LNCaP clone FGC (cell line): ENCODE results near the gene IL16.

ENCODE experiments used
- DNase-seq: peaks from one replicate; pipeline ENCODE4 v3.0.0-alpha.2; 2011; ENCODE audit warnings: low read depth
- H3K4me3 ChIP-seq: 2 replicates; pipeline ENCODE4 v1.5.1; 2011; ENCODE audit warnings: mild to moderate bottlenecking, low read depth, low read length, control low read depth
- TF ChIP-seq, protein P1 (sequence below): IDR thresholded peaks from 2 replicates; pipeline ENCODE4 v1.5.1; 2012; ENCODE audit warnings: mild to moderate bottlenecking; ENCODE audit not compliant: control insufficient read depth, insufficient read depth; ENCODE audit errors: extremely low read depth

The IL16 gene

DNA sequence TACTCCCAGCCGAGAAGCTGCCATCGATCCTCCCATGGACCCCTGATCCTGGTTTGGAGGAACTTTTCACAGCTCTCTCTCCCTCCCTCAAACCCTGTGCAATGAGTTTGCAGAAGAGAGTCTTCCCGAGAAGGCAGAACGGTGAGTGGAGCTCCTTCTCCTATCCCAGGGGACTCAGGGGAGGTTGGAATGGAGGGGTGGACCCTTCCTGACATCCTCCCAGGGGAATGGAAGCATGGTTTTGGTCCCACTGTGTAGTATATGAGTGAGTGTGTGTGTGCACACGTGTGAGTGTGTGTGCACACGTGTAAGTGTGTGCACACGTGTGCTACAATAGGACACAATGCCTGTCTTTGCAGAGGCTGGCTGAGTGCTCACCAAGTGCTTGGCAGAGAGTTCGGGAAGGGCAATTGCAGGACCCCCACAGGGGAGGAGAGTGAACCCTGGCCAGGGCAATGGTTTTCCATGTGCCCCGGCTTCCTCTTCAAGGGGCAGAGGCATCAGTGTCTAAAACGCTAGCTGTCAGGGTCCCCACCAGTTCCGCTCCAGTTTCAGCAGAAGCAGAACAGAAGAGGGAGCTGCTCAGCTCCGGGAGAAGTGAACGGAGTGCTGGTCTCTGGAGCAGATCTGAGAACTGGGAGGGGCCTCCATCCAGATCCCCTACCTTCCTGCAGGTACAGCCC, 13.8 kb upstream of the IL16 start:
- TF ChIP-seq, protein P1, sequence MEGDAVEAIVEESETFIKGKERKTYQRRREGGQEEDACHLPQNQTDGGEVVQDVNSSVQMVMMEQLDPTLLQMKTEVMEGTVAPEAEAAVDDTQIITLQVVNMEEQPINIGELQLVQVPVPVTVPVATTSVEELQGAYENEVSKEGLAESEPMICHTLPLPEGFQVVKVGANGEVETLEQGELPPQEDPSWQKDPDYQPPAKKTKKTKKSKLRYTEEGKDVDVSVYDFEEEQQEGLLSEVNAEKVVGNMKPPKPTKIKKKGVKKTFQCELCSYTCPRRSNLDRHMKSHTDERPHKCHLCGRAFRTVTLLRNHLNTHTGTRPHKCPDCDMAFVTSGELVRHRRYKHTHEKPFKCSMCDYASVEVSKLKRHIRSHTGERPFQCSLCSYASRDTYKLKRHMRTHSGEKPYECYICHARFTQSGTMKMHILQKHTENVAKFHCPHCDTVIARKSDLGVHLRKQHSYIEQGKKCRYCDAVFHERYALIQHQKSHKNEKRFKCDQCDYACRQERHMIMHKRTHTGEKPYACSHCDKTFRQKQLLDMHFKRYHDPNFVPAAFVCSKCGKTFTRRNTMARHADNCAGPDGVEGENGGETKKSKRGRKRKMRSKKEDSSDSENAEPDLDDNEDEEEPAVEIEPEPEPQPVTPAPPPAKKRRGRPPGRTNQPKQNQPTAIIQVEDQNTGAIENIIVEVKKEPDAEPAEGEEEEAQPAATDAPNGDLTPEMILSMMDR, result no peak
- H3K4me3 ChIP-seq, result no peak overlapping the region
- DNase-seq, result no peak

DNA sequence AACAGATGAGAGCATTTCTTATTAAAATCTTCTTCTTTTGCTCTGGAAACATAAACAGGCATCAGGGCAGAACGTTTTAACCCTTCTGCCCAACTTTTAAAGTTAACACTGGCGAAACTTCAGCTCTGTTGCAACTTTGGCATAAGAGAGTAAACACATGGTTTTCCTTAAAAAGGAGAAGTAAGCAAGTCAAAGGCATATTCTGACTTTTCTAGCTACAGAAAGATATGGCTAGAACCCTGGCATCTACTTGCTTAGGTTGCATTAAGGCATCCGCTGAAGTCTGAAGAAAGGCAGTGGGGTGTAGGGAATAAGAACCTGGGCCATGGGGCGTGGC, 13.3 kb upstream of the IL16 start:
- no peak overlapping the region for H3K4me3 ChIP-seq
- DNase-seq, result no peak

DNA sequence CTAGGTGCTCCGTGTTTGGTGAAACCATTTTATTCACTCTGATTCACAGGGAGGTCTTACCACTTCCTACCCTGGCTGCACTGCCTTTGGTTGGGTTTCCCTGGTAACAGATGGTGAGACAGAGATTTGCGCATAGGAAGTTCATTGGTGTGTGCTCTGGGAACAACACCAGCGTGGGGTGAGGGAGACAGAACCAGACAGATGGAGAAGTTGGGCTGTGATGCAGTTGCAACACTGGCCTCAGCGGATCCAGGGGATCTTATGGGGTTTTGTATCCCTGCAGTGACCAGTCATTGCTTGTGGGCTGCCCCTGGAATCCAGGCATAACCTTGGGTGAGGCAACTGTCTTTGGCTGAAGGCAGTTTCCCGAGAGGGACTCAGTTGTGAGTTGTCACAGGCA, 12.5 kb upstream of the IL16 start:
- DNase-seq, result no peak
- no peak overlapping the region for H3K4me3 ChIP-seq
- TF ChIP-seq, protein P1, result no peak

More for the DNA sequence above, 13.3 kb upstream of the IL16 start:
- TF ChIP-seq, protein P1, result no peak

DNA sequence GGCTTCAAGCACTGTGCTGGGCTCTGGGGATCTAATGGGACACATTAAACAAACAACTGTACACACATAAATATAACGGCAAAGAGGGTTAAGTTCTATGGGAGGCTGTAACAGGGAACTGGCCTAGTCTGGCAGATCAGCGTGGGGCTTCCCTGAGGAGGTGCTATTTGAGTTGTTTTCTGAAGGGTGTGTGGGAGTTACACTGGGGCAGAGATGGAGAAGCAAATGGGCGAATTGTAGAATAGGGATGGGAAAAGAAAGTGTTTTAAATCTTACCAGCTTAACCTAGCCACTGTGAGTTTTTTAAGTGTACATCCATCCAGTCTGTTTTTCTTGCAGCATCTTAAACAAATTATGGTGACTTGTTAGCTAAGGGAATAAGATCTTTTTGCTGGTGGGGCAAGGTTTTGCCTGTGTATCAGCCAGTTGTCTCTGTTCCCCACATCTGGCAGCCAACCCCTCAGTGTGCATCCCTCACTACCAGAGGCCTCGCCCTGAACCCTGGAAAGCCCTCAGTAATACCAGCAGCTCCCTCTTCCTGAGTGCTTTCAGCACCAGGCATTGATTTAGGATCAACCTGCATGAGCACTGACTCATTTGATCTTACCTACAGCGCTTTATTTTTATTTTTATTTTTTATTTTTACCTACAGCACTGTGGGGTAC, 10.9 kb upstream of the IL16 start:
- no peak overlapping the region for H3K4me3 ChIP-seq
- DNase-seq, result no peak
- TF ChIP-seq, protein P1, result no peak

DNA sequence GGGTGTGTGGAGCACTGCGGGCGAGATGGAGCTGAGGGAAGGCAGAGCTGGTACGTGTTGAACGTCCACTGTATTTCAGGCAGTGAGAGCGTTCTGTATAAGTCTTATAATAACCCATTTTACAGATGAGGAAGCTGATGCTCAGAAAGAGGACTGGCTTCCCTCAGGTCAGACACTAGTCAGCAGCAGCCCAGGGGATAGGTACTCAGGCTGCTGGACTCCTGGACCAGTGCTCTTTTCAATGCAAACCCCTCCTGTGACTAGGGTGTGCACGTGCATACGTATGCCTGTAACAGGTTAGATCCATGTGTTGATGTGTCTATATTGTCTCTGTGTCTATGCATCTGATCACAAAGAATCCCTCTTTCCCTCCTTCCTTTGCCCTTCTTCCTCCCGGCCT, 8.3 kb upstream of the IL16 start:
- no peak for DNase-seq
- TF ChIP-seq, protein P1, result no peak
- no peak overlapping the region for H3K4me3 ChIP-seq

DNA sequence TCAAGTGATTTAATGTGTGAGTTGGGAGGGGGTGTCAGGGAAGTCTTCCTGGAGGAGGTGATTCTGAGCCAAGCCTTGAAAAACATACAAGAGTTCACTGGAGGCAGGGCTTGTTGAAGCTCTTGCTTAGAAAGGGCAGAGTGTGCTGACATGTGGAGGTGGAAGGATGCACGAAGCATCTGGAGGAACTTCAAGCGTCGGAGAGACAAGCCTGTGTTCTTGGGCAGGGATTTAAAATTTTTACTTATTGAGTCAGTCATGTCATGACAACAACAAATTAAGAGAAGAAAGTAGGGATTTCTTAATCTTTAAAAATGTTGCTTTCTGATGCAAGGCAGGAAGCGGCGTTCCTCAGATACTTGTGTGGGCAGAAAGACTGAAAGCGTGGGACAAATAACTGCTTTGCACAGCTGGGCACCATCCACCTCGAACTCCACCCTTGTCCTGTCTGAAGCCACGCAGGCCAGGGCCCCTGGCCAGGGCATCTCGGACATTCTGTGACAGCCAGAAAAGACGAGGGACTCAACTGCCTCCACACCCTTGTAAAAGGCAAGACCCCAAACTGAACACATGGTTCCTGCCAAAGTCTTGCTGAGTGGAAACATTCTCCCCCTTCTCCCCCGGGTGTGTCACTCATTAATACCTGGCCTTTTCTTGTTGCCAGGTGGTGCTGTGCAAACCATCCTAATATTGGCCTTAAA, 6.9 kb upstream of the IL16 start:
- DNase-seq, result no peak
- no peak overlapping the region for H3K4me3 ChIP-seq
- TF ChIP-seq, protein P1, result no peak
